COLO668 (cell line): Measurements from ENCODE around the gene ALDH1A2.
"Not testable (repeated sequence)": the region's sequence is repeated elsewhere in the genome, so short reads cannot be mapped to it uniquely, and the experiment has no call there.

ENCODE experiments used
- DNase-seq: peaks from one replicate; lab custom pipeline; 2025; ENCODE audit not compliant: unreplicated experiment; lab: John Stamatoyannopoulos, UW

Gene ALDH1A2

GRCh38 chr15:58065445-58066041 lies at the start of gene ALDH1A2:
Gene ALDH1A2, minus strand, starts transcription at chr15:58065711. Its CDS starts 61 bp downstream, at chr15:58065650.
- peak; percentile 55 for DNase-seq

GRCh38 chr15:58114812-58115211 lies 49.3 kb upstream of the ALDH1A2 start:
- no peak for DNase-seq

GRCh38 chr15:58114388-58114787 lies 48.9 kb upstream of the ALDH1A2 start:
- no peak for DNase-seq

- DNase-seq, result not testable (repeated sequence)
Observed at GRCh38 chr15:58113358-58113757, 47.8 kb upstream of the ALDH1A2 start.

GRCh38 chr15:58111718-58112104 lies 46.2 kb upstream of the ALDH1A2 start:
- DNase-seq, result no peak

GRCh38 chr15:58110999-58111717 lies 45.6 kb upstream of the ALDH1A2 start:
- DNase-seq, result no peak

GRCh38 chr15:58109419-58109818 lies 43.9 kb upstream of the ALDH1A2 start:
- no peak for DNase-seq

- DNase-seq, result no peak
Observed at GRCh38 chr15:58108117-58108516, 42.6 kb upstream of the ALDH1A2 start.

GRCh38 chr15:58103482-58103881 lies 38.0 kb upstream of the ALDH1A2 start:
- no peak for DNase-seq

- DNase-seq, result no peak
Observed at GRCh38 chr15:58096529-58097084, 31.1 kb upstream of the ALDH1A2 start.

- DNase-seq, result no peak
Observed at GRCh38 chr15:58095415-58095814, 29.9 kb upstream of the ALDH1A2 start.

GRCh38 chr15:58087871-58088270 lies 22.4 kb upstream of the ALDH1A2 start:
- no peak for DNase-seq

- DNase-seq, result no peak
Observed at GRCh38 chr15:58086491-58086890, 21.0 kb upstream of the ALDH1A2 start.

- no peak for DNase-seq
Observed at GRCh38 chr15:58083526-58083925, 18.0 kb upstream of the ALDH1A2 start.

GRCh38 chr15:58081891-58082290 lies 16.4 kb upstream of the ALDH1A2 start:
- no peak for DNase-seq

- no peak for DNase-seq
Observed at GRCh38 chr15:58081456-58081855, 15.9 kb upstream of the ALDH1A2 start.

GRCh38 chr15:58080959-58081358 lies 15.4 kb upstream of the ALDH1A2 start:
- not testable (repeated sequence) for DNase-seq

- DNase-seq, result no peak
Observed at GRCh38 chr15:58080398-58080797, 14.9 kb upstream of the ALDH1A2 start.

GRCh38 chr15:58078591-58078990 lies 13.1 kb upstream of the ALDH1A2 start:
- DNase-seq, result no peak

GRCh38 chr15:58077427-58077826 lies 11.9 kb upstream of the ALDH1A2 start:
- no peak for DNase-seq

- no peak for DNase-seq
Observed at GRCh38 chr15:58074452-58074851, 8.9 kb upstream of the ALDH1A2 start.

GRCh38 chr15:58070801-58071418 lies 5.4 kb upstream of the ALDH1A2 start:
- DNase-seq, result peak; percentile 61
